WTC11 (cell line): ENCODE measurements around the gene OSGEP.

ENCODE experiments used
- ATF1 ChIP-seq: sonication (generic); formaldehyde crosslinking; IDR thresholded peaks from 2 replicates; pipeline ENCODE4 v1.8.1; 2023; ENCODE audit warnings: mild to moderate bottlenecking, moderate library complexity, missing genetic modification reagents
- CBFB ChIP-seq: sonication (generic); formaldehyde crosslinking; IDR thresholded peaks from 2 replicates; pipeline ENCODE4 v1.8.1; 2022; ENCODE audit warnings: mild to moderate bottlenecking, low read depth, missing genetic modification reagents
- FOXP1 ChIP-seq: sonication (generic); formaldehyde crosslinking; IDR thresholded peaks from 2 replicates; pipeline ENCODE4 v1.8.0; 2022; ENCODE audit warnings: missing genetic modification reagents, mild to moderate bottlenecking, moderate library complexity, borderline replicate concordance
- JAZF1 ChIP-seq: fragments of 250-450 bp; sonication (Bioruptor Pico); IDR thresholded peaks from 2 replicates; pipeline ENCODE4 v1.9.0; 2021; ENCODE audit warnings: moderate library complexity, mild to moderate bottlenecking, inconsistent platforms
- NR1H2 ChIP-seq: sonication (generic); formaldehyde crosslinking; IDR thresholded peaks from 2 replicates; pipeline ENCODE4 v1.9.0; 2021; ENCODE audit warnings: mild to moderate bottlenecking, moderate library complexity, missing genetic modification reagents
- NR3C1 ChIP-seq: sonication (generic); formaldehyde crosslinking; conservative IDR thresholded peaks from 2 replicates; pipeline ENCODE4 v1.8.1; 2023; ENCODE audit warnings: low read depth, mild to moderate bottlenecking, missing genetic modification reagents
- ZNF219 ChIP-seq: sonication (generic); formaldehyde crosslinking; IDR thresholded peaks from 2 replicates; pipeline ENCODE4 v1.8.0; 2023; ENCODE audit warnings: missing genetic modification reagents, mild to moderate bottlenecking, borderline replicate concordance
- ZNF232 ChIP-seq: sonication (generic); formaldehyde crosslinking; IDR thresholded peaks from 2 replicates; pipeline ENCODE4 v1.8.0; 2022; ENCODE audit warnings: mild to moderate bottlenecking, missing genetic modification reagents
- TF ChIP-seq, protein P1 (sequence below): fragments of 200-600 bp; IDR thresholded peaks from 2 replicates; pipeline ENCODE4 v1.8.0; 2022; ENCODE audit warnings: antibody characterized with exemption
- TF ChIP-seq, protein P2 (sequence below): sonication (generic); formaldehyde crosslinking; IDR thresholded peaks from 2 replicates; pipeline ENCODE4 v1.8.0; 2022; ENCODE audit warnings: mild to moderate bottlenecking, missing genetic modification reagents
- TF ChIP-seq, protein P3 (sequence below): sonication (generic); formaldehyde crosslinking; IDR thresholded peaks from 2 replicates; pipeline ENCODE4 v1.8.1; 2022; ENCODE audit warnings: low read depth, missing genetic modification reagents, borderline replicate concordance

DNA sequence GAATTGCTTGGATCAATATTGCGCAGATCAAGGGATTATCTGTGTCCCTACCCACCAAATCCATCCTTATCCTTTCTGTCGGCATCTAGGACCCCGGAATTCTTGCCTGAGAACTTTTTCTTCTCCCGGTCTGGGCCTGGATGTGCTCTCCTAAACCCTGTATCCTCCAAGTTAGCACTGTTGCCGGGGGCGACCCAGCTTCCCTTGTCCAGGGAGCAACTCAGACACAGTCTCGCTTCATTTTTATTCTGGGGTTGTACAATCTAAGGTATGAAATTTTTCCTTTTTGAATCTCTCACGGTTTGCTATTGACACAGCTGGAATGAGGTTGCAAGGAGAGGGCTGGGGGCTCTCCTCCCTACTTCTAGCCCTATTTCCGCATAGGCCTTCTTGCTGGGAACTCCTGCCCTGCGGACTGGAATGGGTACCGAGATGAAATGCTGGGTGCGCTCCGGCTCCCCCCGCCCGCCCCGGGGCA is 14.2 kb upstream of the OSGEP start:
- no peak for TF ChIP-seq ZNF219 (CRISPR knock-in tag)
- TF ChIP-seq CBFB (CRISPR knock-in tag): no peak
- TF ChIP-seq, protein P1, sequence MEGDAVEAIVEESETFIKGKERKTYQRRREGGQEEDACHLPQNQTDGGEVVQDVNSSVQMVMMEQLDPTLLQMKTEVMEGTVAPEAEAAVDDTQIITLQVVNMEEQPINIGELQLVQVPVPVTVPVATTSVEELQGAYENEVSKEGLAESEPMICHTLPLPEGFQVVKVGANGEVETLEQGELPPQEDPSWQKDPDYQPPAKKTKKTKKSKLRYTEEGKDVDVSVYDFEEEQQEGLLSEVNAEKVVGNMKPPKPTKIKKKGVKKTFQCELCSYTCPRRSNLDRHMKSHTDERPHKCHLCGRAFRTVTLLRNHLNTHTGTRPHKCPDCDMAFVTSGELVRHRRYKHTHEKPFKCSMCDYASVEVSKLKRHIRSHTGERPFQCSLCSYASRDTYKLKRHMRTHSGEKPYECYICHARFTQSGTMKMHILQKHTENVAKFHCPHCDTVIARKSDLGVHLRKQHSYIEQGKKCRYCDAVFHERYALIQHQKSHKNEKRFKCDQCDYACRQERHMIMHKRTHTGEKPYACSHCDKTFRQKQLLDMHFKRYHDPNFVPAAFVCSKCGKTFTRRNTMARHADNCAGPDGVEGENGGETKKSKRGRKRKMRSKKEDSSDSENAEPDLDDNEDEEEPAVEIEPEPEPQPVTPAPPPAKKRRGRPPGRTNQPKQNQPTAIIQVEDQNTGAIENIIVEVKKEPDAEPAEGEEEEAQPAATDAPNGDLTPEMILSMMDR: no peak
- TF ChIP-seq ATF1: no peak
- TF ChIP-seq, protein P2, sequence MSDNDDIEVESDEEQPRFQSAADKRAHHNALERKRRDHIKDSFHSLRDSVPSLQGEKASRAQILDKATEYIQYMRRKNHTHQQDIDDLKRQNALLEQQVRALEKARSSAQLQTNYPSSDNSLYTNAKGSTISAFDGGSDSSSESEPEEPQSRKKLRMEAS (CRISPR knock-in tag): no peak
- TF ChIP-seq FOXP1 (CRISPR knock-in tag): no peak
- no peak for TF ChIP-seq JAZF1 (CRISPR knock-in tag)
- no peak for TF ChIP-seq NR1H2 (CRISPR knock-in tag)
- no peak for TF ChIP-seq NR3C1 (CRISPR knock-in tag)
- TF ChIP-seq ZNF232 (CRISPR knock-in tag): no peak
- TF ChIP-seq, protein P3, sequence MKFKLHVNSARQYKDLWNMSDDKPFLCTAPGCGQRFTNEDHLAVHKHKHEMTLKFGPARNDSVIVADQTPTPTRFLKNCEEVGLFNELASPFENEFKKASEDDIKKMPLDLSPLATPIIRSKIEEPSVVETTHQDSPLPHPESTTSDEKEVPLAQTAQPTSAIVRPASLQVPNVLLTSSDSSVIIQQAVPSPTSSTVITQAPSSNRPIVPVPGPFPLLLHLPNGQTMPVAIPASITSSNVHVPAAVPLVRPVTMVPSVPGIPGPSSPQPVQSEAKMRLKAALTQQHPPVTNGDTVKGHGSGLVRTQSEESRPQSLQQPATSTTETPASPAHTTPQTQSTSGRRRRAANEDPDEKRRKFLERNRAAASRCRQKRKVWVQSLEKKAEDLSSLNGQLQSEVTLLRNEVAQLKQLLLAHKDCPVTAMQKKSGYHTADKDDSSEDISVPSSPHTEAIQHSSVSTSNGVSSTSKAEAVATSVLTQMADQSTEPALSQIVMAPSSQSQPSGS: no peak
